A204.1 (cell line): ENCODE measurements around the gene KNCN.

Experiments used
- FAIRE-seq: peaks from 2 replicates; lab custom pipeline; 2012; peaks lifted over from hg19 to GRCh38; lab: Jason Lieb, UNC

The KNCN gene

DNA sequence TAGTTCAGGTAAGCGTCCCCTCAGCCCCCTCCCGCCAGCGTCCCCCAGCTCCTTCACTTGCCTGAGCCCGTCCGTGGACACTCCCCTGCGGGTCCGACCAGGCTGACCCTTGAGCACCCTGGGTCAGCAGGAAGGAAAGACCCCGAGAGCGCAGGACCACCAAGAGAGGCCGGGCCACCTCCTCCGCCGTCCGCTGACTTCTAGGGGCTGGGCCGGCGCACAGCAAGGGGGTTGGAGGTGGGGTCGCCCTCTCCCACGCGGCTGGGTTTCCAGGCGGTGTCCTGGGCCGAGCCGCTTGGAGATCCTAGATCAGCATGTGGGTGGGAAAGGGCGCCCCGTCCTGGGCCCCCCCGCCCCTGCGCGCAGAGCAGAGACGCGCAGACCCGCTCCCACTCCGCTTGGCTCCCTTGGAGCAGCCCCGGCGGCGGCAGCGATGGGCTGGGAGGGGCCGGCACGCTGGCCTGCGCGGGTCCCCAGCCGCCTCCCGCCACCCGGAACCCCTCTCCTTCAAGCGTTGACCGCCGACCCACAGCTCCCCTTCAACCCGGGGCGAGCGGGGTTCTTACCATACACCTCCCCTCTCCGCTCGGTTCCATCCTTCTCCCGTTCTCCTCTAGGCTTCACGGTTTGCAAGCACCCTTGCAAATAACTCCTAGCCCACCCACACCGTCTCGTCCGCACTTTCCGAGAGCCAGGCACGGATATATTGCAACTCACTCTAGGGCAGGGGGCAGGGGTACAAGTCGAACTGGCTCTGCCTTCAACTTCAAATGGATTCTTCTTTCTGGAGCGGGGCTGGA, 7.5 kb downstream of the KNCN start:
- FAIRE-seq = no peak

GRCh38 chr1:46543382-46543760, 8.1 kb downstream of the KNCN start:
- FAIRE-seq = no peak

- no peak for FAIRE-seq
Observed at GRCh38 chr1:46539972-46540371, 11.5 kb downstream of the KNCN start.

GRCh38 chr1:46538147-46538546, 13.3 kb downstream of the KNCN start:
- FAIRE-seq = no peak

- no peak for FAIRE-seq
Observed at GRCh38 chr1:46537651-46538050, 13.8 kb downstream of the KNCN start.

DNA sequence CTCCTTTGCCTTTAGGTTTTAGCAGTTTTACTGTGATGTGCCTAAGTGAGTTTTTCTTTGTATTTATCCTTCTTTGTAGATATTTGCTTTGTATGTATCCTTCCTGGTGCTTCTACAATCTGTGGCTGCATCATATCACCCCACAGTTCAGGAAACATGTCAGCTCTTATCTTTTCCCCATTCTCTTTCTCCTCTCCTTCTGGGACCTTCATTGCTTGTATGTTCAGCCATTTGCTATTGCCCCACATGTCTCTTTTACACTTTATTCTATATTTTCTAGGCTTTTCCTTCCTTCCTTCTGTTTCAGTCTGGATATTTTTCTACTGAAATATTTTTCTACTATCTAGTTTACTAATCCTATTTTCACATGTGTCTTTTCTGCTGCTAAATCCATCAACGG, 14.9 kb downstream of the KNCN start:
- no peak for FAIRE-seq

- FAIRE-seq = no peak
Observed at GRCh38 chr1:46535063-46535462, 16.4 kb downstream of the KNCN start.

DNA sequence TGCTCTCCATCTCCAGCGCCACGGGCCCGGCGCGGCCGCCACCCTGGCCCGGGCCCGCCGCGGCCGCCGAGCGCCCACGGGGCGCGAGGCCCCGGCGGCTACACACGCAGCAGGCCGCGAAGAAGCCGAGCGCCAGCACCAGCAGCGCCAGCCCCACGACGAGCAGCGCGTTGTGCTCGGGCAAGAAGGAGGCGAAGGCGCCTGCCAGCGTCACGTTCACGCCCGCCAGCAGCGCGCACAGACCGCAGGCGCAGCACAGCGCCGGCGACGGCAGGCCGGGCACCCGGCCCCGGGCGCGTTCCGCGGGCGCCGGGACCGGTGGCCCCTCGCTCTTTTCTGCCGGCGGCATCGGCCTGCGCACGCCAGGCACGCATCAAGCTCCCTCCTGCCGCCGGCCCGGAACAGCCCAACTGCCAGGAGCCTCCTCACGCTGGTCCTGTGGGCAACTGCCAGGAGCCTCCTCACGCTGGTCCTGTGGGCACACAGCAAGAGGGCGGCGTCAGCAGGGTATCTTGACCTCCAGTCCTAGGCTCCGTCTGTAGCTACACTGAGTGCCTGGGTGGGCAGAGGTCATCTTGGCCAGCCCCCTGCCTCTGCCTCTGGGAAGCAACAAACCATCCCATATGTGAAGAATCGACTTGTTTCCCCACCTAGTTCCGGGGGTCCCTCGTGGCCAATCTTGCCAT, 18.1 kb downstream of the KNCN start:
- no peak for FAIRE-seq

- no peak for FAIRE-seq
Observed at GRCh38 chr1:46532498-46533178, 18.8 kb downstream of the KNCN start.

- FAIRE-seq = no peak
Observed at GRCh38 chr1:46532095-46532494, 19.4 kb downstream of the KNCN start.

- no peak for FAIRE-seq
Observed at GRCh38 chr1:46530791-46531409, 20.5 kb downstream of the KNCN start.

DNA sequence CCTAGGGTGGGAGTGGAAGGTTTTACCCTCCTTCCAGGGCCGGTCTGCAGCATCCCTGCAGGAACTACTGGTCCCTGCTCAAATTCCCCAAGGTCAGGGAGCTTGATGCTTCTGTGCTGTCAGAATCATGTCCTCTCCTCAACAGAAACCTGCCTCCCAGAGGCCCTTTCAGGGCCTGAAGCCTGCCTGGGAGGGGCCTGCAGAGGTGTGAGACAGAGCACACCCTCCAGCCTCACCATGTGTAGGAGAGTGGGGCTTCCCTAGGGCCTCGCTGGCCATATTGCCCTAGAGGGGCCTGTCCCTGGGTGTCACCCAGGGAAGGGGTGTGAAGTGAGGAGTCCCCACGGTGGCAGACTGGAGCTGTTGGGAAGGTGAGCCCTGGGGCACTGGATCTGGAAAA, 21.1 kb downstream of the KNCN start:
- FAIRE-seq = no peak

DNA sequence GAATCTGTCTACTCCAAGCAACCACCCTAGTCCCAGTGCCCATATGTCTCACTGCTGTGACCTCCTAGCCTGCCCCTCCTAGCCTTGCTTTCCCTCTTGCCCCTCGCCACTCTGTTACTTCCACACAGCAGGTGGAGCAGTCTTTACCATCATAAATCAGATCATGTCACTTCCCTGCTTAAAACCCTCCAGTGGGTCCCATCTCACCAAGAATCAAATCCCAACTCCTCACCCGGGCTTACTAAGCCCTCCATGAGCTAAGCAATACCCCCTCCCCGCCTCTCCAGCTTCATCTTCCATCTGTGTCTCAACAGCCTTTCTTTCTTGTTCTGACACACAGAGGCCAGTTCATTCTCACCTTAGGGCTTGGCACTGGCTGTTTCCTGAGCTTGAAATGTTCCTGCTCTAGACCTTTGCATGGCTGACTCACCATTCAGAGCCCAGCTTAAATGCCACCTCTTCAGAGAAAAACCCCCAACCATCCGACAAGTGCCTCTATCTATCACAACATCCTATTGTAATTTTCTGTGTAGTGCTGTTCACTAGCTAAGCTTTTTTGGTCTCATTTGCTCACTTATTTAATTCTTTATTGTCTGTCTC, 22.3 kb downstream of the KNCN start:
- no peak for FAIRE-seq

GRCh38 chr1:46528297-46528955, 23.0 kb downstream of the KNCN start:
- no peak for FAIRE-seq

- FAIRE-seq = no peak
Observed at GRCh38 chr1:46527474-46528296, 23.8 kb downstream of the KNCN start.

GRCh38 chr1:46526691-46527291, 24.7 kb downstream of the KNCN start:
- no peak for FAIRE-seq

GRCh38 chr1:46526013-46526690, 25.3 kb downstream of the KNCN start:
- no peak for FAIRE-seq

GRCh38 chr1:46525253-46525983, 26.0 kb downstream of the KNCN start:
- FAIRE-seq = no peak

DNA sequence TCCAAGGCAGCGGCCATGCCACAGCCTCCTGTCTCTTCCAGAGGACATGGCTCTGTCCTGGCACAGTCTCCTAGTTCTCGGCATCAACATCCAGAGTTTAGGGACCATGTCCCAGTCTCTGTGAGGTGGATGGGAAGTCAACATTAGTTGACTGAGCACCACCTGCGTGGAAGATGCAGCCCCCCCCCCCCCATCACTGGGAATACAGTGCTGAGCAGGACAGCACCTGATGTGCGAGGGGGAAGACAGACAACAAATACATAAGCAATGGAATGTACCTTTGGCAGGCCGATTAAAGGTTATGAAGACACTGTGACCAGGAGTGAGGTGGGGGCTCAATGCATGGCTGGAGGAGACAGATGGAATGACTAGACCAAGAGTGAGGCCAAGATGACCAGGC, 26.6 kb downstream of the KNCN start:
- FAIRE-seq = no peak
